Keratinocyte (primary cell): ENCODE results near the gene HHIPL1. TPM values are rescaled to one million over a fixed set of nuclear protein-coding genes. Genes with fewer than 3 reads are reported as not detected.
A peak's percentile ranks its signal among the peaks of the same experiment; 100 is the strongest.

ENCODE experiments used
- DNase-seq: peaks from one replicate; pipeline ENCODE4 v3.0.0-alpha.2; 2011; ENCODE audit warnings: low read depth, missing footprints, low spot score
- FAIRE-seq: peaks from 2 replicates; lab custom pipeline; 2011; peaks lifted over from hg19 to GRCh38; lab: Jason Lieb, UNC
- H2AFZ ChIP-seq: 2 replicates; pipeline ENCODE4 v1.6.0; 2012; ENCODE audit warnings: low read length, control low read depth, inconsistent platforms; ENCODE audit not compliant: control insufficient read depth
- H3K27ac ChIP-seq: 2 replicates; pipeline ENCODE4 v1.5.1; 2011; ENCODE audit warnings: low read length; ENCODE audit not compliant: control insufficient read depth, insufficient read depth
- H3K27me3 ChIP-seq: 3 replicates; pipeline ENCODE4 v1.6.0; 2011; ENCODE audit warnings: low read length; ENCODE audit not compliant: control insufficient read depth, insufficient read depth; ENCODE audit errors: extremely low read depth
- H3K36me3 ChIP-seq, 2 experiments: 2 replicates in 1 of 2; 3 replicates in 1 of 2; pipeline ENCODE4 v1.5.1; 2011; ENCODE audit warnings: low read length in 2 of 2, mild to moderate bottlenecking in 1 of 2; ENCODE audit not compliant: control insufficient read depth in 2 of 2, insufficient read depth in 2 of 2; ENCODE audit errors: extremely low read depth in 1 of 2
- H3K4me1 ChIP-seq: 3 replicates; pipeline ENCODE4 v1.5.1; 2011; ENCODE audit warnings: low read length; ENCODE audit not compliant: control insufficient read depth, insufficient read depth; ENCODE audit errors: extremely low read depth
- H3K4me2 ChIP-seq: 3 replicates; pipeline ENCODE4 v1.6.0; 2011; ENCODE audit warnings: low read depth, low read length; ENCODE audit not compliant: control insufficient read depth, insufficient read depth; ENCODE audit errors: extremely low read depth
- H3K4me3 ChIP-seq, 3 experiments: fragments of 200-600 bp in 1 of 3; sonication (generic) in 1 of 3; 2 replicates in 2 of 3; 3 replicates in 1 of 3; pipeline ENCODE4 v1.5.1; 2011 to 2016; ENCODE audit warnings: low read length in 3 of 3, mild to moderate bottlenecking in 3 of 3, control low read depth in 2 of 3, inconsistent platforms in 1 of 3, low read depth in 1 of 3, mixed read lengths in 1 of 3, mixed run types in 1 of 3, moderate library complexity in 1 of 3; ENCODE audit not compliant: control insufficient read depth in 2 of 3, insufficient read depth in 2 of 3; ENCODE audit errors: extremely low read depth in 1 of 3
- H3K79me2 ChIP-seq: 2 replicates; pipeline ENCODE4 v1.6.0; 2012; ENCODE audit warnings: low read length; ENCODE audit not compliant: control insufficient read depth, insufficient read depth
- H3K9ac ChIP-seq: 3 replicates; pipeline ENCODE4 v1.6.0; 2011; ENCODE audit warnings: low read length; ENCODE audit not compliant: control insufficient read depth, insufficient read depth; ENCODE audit errors: extremely low read depth
- H3K9me1 ChIP-seq: 3 replicates; pipeline ENCODE4 v1.6.0; 2011; ENCODE audit warnings: low read length; ENCODE audit not compliant: control insufficient read depth, insufficient read depth; ENCODE audit errors: extremely low read depth
- H3K9me3 ChIP-seq: 2 replicates; pipeline ENCODE4 v1.5.1; 2012; ENCODE audit warnings: low read depth, low read length; ENCODE audit not compliant: control insufficient read depth
- H4K20me1 ChIP-seq: 3 replicates; pipeline ENCODE4 v1.6.0; 2011; ENCODE audit warnings: low read length; ENCODE audit not compliant: control insufficient read depth, insufficient read depth; ENCODE audit errors: extremely low read depth
- EZH2 ChIP-seq: IDR thresholded peaks from one replicate; pipeline ENCODE4 v1.6.1; 2012; ENCODE audit warnings: inconsistent platforms, mild to moderate bottlenecking, low read length, moderate library complexity
- dilution Hi-C: fragments of 300-500 bp; cut with MboI; formaldehyde crosslinking; loops from one replicate; pipeline ENCODE4 v1.7.0; 2020; ENCODE audit warnings: low sequenced_read_pairs; ENCODE audit not compliant: extremely low pct_ligation_motif_present
- polyA plus RNA-seq, 5 experiments: library from polyadenylated mRNA; depleted of rRNA in 3 of 5; stranded (reverse) in 3 of 5; stranded (forward) in 1 of 5; unstranded in 1 of 5; fragments of >200 nt; gene quantifications; 1 replicate in 1 of 5; 2 replicates in 3 of 5; 3 replicates in 1 of 5; pipeline versions ENCODE4 v1.2.1 to v1.2.3, GENCODE V29; 2011 to 2012; ENCODE audit warnings: missing spikeins in 2 of 5, low read depth in 1 of 5, low replicate concordance in 1 of 5
- TF ChIP-seq, protein P1 (sequence below), 3 experiments: IDR thresholded peaks in 1 of 3; conservative IDR thresholded peaks in 1 of 3; optimal IDR thresholded peaks in 1 of 3; 2 replicates in 2 of 3; 3 replicates in 1 of 3; pipeline versions ENCODE3 to v1.5.1; 2011; ENCODE audit warnings: low read length in 3 of 3, mild to moderate bottlenecking in 3 of 3, moderate library complexity in 2 of 3, control low read depth in 1 of 3, inconsistent platforms in 1 of 3; ENCODE audit not compliant: insufficient read depth in 2 of 3; ENCODE audit errors: extremely low read depth in 1 of 3

Gene HHIPL1
- polyA plus RNA-seq, 1 donor (not counting 4 experiments of a cell fraction or from before 2014, with no cell fraction given): 0.08 TPM

DNA sequence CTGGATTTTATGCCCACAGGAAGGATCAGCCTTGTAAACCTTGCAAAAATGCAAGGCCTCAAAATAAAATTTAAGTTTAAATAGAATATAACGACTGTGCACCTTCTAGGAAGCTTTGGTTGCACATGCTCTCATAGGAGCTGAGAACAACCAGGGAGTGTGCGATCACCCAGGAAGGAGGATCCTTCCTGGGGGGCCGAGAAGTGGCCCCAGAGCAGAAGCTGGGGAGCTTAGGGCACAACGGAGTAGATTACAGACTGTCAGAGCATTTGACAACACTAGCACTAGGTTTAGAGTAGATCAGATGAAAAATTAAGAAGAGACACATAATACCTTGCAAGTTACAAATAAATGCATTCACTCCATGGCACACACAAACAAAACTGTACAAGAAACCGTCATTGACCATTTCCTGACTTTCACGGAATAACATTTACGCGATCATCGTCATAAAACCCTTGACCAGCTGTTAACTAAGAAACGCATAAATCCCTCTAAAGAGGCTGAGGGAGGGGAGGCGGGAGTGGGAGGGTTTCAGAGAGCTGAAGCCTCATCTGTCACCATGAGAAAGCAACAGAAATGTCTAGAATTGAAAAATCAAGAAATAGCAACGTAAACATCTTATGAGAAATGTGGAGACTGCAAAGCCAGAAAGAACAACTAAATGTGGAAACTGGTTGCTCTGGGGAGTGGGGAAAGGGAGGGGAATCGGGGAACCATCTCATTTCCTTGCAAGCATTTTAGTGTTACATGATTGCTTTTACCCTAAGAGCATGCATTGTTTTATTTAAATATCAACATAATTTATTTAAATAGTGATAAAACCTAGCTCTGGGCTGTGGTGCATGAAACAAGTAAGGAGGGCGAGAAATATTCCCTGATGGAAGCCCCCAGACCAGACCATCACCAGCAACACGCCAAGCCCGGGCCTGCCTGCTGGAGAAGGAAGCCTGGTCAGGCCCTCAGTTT, 27.8 kb upstream of the HHIPL1 start:
- dilution Hi-C loops: no loop called here
- Histone ChIP-seq H3K36me3 (no peaks in the 10 kb centered on the region), H3K79me2 (no peaks in the 10 kb centered on the region), H3K27ac (no peak overlapping the region), H3K27me3 (no peaks in the 10 kb centered on the region), H3K4me3 (no peak overlapping the region), H3K4me2 (no peak overlapping the region), H2AFZ (no peak overlapping the region), H3K9ac (no peak overlapping the region), H3K4me1 (peaks cover 21% of the 10 kb centered on the region), H3K9me1 (no peaks in the 10 kb centered on the region), H4K20me1 (no peaks in the 10 kb centered on the region), H3K9me3 (no peaks in the 10 kb centered on the region)
- TF ChIP-seq EZH2: no peak
- TF ChIP-seq, protein P1, sequence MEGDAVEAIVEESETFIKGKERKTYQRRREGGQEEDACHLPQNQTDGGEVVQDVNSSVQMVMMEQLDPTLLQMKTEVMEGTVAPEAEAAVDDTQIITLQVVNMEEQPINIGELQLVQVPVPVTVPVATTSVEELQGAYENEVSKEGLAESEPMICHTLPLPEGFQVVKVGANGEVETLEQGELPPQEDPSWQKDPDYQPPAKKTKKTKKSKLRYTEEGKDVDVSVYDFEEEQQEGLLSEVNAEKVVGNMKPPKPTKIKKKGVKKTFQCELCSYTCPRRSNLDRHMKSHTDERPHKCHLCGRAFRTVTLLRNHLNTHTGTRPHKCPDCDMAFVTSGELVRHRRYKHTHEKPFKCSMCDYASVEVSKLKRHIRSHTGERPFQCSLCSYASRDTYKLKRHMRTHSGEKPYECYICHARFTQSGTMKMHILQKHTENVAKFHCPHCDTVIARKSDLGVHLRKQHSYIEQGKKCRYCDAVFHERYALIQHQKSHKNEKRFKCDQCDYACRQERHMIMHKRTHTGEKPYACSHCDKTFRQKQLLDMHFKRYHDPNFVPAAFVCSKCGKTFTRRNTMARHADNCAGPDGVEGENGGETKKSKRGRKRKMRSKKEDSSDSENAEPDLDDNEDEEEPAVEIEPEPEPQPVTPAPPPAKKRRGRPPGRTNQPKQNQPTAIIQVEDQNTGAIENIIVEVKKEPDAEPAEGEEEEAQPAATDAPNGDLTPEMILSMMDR (optimal IDR thresholded peaks at IDR 0.05 in 1 of 3, IDR thresholded peaks at IDR 0.05 in 1 of 3, conservative IDR thresholded peaks at IDR 0.05 in 1 of 3; ENCODE audit: extremely low read depth in 1 of 3, insufficient read depth in 2 of 3, low read length in 3 of 3): no peak
- DNase-seq (no peak), FAIRE-seq (peak; percentile 13)

DNA sequence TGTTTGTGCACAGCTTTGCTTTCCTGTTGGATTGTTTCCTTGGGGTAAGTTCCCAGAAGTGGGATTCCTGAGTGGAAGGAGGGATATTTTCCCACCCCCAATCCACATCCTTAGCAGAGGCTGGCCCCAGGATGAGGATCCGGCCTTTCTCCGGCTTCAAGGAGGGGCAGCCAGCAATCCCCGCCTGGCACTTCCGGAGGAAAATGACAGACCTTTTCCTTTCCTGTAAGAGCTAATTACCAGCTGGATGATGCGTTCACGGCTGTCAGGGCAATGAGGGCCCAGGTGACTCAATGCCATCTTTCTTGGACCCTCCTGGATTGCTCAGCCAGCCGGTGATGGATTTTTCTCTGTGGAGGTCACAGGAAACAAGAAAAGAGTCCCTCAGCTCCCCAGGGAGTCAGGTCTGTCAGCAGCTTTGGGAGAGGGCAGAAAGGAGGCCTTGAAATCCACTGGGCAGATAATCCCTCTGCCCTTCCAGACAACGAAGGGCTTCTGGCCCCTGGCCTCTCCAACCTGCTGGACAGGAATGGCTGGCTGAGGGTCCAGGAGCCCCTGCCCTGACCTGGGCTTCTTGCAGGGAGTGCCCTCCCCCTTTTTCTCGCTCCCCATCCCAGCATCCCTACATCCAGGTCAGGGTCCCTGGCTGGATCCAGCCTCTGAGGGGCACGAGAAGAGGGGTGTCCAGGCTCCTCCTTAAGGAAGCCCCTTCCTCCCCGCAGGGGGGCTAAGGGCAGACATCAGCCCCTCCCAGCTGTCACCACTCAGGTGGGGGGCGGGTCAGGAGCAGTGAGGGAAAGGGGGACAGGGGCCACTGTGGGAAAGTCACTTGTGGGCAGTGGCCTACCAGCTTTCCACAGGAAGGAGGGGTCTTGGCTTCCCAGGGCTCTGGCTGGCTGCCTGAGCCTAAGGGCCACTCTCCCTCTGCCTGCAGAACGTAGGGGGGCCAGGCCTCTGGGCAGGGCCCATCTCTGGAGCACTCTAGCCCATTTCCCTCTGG, 24.8 kb upstream of the HHIPL1 start:
- dilution Hi-C loops: no loop called here

More for the DNA sequence above, 24.8 kb upstream of the HHIPL1 start:
- H3K27ac ChIP-seq: no peak overlapping the region
- no peaks in the 10 kb centered on the region for H3K36me3 ChIP-seq
- no peak overlapping the region for H3K9ac ChIP-seq
- DNase-seq: no peak
- TF ChIP-seq, protein P1 (optimal IDR thresholded peaks at IDR 0.05 in 1 of 3, IDR thresholded peaks at IDR 0.05 in 1 of 3, conservative IDR thresholded peaks at IDR 0.05 in 1 of 3; ENCODE audit: extremely low read depth in 1 of 3, insufficient read depth in 2 of 3, low read length in 3 of 3): no peak
- TF ChIP-seq EZH2: no peak
- no peak overlapping the region for H2AFZ ChIP-seq
- no peak overlapping the region for H3K4me2 ChIP-seq
- FAIRE-seq: no peak
- no peak overlapping the region for H3K4me3 ChIP-seq
- no peaks in the 10 kb centered on the region for H3K79me2 ChIP-seq
- no peaks in the 10 kb centered on the region for H4K20me1 ChIP-seq
- H3K27me3 ChIP-seq: no peaks in the 10 kb centered on the region
- no peaks in the 10 kb centered on the region for H3K9me3 ChIP-seq
- no peaks in the 10 kb centered on the region for H3K9me1 ChIP-seq
- H3K4me1 ChIP-seq: peaks cover 34% of the 10 kb centered on the region
